GM21825 (cell line): ENCODE data around the gene NIN.
A peak's percentile ranks its signal among the peaks of the same experiment; 100 is the strongest.

Experiments used
- ATAC-seq: cut with Tn5 transposase; IDR thresholded peaks from one replicate; pipeline ENCODE4 v1.9.1; 2021; ENCODE audit warnings: mild to moderate bottlenecking, moderate library complexity; ENCODE audit not compliant: unreplicated experiment

The NIN gene

GRCh38 chr14:50763382-50764007 is 67.5 kb downstream of the NIN start:
- no peak for ATAC-seq

- no peak for ATAC-seq
These were observed 68.0 kb downstream of the NIN start for GRCh38 chr14:50762931-50763300.

GRCh38 chr14:50762001-50762930 is 68.7 kb downstream of the NIN start:
- ATAC-seq = peak; percentile 78

GRCh38 chr14:50759800-50760543 is 71.0 kb downstream of the NIN start:
- no peak for ATAC-seq

- ATAC-seq = no peak
These were observed 72.0 kb downstream of the NIN start for GRCh38 chr14:50758945-50759344.

- no peak for ATAC-seq
These were observed 72.7 kb downstream of the NIN start for GRCh38 chr14:50758305-50758704.

- no peak for ATAC-seq
These were observed 73.3 kb downstream of the NIN start for GRCh38 chr14:50757702-50758101.

- no peak for ATAC-seq
These were observed 74.7 kb downstream of the NIN start for GRCh38 chr14:50756300-50756699.

- no peak for ATAC-seq
These were observed 80.6 kb downstream of the NIN start for GRCh38 chr14:50750323-50750722.

- no peak for ATAC-seq
These were observed 85.4 kb downstream of the NIN start for GRCh38 chr14:50745401-50746058.

- ATAC-seq = no peak
These were observed 86.7 kb downstream of the NIN start for GRCh38 chr14:50744231-50744630.

GRCh38 chr14:50741567-50741966 is 89.4 kb downstream of the NIN start:
- ATAC-seq = no peak

GRCh38 chr14:50740856-50741255 is 90.1 kb downstream of the NIN start:
- no peak for ATAC-seq

GRCh38 chr14:50739186-50739585 is 91.8 kb downstream of the NIN start:
- ATAC-seq = no peak

GRCh38 chr14:50736932-50737419 is 94.0 kb downstream of the NIN start:
- peak; percentile 72 for ATAC-seq

GRCh38 chr14:50734950-50735695 is 95.8 kb downstream of the NIN start:
- ATAC-seq = no peak

GRCh38 chr14:50733494-50733893 is 97.5 kb downstream of the NIN start:
- ATAC-seq = no peak

- ATAC-seq = no peak
These were observed 102.1 kb downstream of the NIN start for GRCh38 chr14:50728836-50729235.

GRCh38 chr14:50726372-50727107 is 104.4 kb downstream of the NIN start:
- ATAC-seq = no peak

- ATAC-seq = no peak
These were observed 105.2 kb downstream of the NIN start for GRCh38 chr14:50725761-50726160.
